SH-SY5Y (cell line): ENCODE measurements around the gene CARD11.

ENCODE experiments used
- GATA2 ChIP-seq: IDR thresholded peaks from 2 replicates; pipeline ENCODE4 v1.6.1; 2011; ENCODE audit warnings: mild to moderate bottlenecking, low read depth, low read length
- GATA3 ChIP-seq: IDR thresholded peaks from 2 replicates; pipeline ENCODE4 v1.6.1; 2011; ENCODE audit warnings: low read depth, mild to moderate bottlenecking, low read length, moderate library complexity

GRCh38 chr7:3008386-3008785 lies 35.3 kb downstream of the CARD11 start:
- TF ChIP-seq GATA2, result no peak
- TF ChIP-seq GATA3, result no peak
